Stimulated activated CD4-positive, alpha-beta T cell treated with anti-CD3 and anti-CD28 coated beads, TNF-alpha, amount 100 ng/mL, for 48 hours (primary cell): Measurements from ENCODE around the gene NDUFB8.

ENCODE experiments used
- DNase-seq, 3 donors: peaks; one replicate each; pipeline ENCODE4 v3.0.0-alpha.2; 2020; ENCODE audit warnings: low read depth in 3 of 3

Gene NDUFB8

DNA sequence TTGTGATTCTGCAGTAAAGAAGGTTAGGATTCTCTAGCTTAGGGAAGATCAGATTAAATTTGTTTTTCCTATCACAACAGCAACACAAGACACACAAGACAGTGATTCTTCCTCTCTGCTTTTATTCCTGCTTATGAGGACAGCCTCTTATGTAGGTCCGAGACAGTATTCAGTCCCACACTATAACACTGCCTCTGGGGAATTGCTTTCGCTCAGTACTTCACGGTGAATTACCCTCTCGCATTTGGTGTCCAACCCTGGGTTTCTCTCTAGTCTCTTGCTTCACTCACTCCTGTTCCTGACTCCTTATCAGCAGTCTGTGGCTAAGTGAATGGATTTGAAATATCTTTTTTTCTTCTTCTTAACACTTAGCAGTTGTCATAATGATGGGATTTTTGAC lies 7.8 kb upstream of the NDUFB8 start:
- no peak for DNase-seq

DNA sequence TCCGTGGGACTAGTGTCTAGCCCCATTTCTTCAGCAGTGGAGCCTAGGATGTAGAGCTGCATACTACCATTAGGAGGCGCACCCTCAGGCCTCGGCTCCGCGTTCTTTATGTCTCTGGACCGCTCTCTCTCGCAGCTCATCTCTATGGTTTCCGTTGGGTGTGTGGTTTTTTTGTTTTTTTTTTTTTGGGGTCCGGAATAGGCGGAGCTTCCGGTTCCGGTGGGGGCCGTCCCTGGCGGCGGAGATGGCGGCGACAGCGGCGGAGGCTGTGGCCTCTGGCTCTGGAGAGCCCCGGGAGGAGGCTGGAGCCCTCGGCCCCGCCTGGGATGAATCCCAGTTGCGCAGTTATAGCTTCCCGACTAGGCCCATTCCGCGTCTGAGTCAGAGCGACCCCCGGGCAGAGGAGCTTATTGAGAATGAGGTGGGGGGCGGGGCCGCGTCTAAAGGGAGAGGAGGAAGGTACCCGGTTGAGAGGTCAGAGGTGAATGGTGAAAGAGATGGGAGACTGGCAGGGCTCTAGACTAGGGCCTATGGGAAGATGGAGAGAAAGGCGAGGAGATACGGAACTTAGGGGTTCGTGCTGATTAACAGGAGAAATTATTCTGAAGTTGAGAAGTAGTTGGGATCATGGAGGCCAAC lies 6.2 kb upstream of the NDUFB8 start, which contains the start of gene HIF1AN:
HIF1AN (plus strand) TSS at position 229 of the 639 bp plus-strand sequence; CDS start at position 245, 16 bp downstream.
- peak; percentile 75 to 79 (median 79) for DNase-seq

DNA sequence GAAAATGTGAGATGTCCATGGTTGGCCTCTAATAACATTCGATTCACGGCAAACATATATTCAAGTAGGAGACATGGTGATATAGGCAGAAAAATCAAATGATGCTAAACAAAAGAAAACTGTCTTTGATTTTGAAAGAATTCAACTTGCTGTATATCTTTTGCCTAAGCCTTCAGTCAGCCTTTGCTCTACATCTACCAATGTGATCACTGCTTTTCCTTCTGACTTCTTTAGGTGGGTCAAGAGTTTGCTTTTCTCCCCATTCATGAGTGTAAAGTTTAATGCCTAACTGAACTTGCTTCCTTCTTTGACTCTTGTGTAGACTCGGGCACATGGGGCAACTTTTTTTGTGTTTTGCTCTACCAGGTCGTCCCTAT lies 5.7 kb upstream of the NDUFB8 start:
- DNase-seq: no peak

DNA sequence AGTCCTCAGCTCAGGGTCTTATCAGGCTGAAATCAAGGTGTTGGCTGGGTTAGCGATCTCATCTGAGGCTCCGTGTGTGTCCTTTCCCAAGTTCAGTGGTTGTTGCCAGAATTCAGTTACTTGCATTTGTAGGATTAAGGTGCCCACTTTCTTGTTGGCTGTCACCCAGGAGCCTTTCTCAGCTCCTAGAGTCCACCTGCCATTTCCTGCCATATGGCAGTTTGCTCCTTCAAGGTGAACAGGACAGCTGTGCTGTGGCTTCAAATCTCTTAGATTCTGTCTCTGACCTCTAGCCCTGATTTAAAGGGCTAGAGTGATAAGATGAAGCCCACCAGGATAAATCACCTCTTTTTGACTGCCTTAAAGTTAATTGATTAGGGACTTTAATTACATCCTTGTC lies 5.1 kb upstream of the NDUFB8 start:
- no peak for DNase-seq

DNA sequence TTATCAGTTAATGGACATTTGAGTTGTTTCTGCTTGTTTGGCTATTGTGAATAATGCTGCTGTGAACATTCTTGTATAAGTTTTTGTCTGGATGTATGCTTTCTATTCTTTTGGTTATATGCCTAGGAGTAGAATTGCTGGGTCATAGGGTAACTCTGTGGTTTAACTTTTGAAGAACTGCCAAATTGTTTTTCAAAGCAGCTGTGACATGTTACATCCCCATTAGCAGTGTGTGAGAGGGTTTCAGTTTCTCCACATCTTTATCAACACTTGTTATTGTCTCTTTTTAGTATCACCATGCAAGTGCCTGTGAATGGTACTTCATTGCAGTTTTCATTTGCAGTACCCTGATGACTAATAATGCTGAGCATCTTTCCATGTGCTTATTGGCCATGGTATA lies 2.1 kb upstream of the NDUFB8 start:
- no peak for DNase-seq

DNA sequence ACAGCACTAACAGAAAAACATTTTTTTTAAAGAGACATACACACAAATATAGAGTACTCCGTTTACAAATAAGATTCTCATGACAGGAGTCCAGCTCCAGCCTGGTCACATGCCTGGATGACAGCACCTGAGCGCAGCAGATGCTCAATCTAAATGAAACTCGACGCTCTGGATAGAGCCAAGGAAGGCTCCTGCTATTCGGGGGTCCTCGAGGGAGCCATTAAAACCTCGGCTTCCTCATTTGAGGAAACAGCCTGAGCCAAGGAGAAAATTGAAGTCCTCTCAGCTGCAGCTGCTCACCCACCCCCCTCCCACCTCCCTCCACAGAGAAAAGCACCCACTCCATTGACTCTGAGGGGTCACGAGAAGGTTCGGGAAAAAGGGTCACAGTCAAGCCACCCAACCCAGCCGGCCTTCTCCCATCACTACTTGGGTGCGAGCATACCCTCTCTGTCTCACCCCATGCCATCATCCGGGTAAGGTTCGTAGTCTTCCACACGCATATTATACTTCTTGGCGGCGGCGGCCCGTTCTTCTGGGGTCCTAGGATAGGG lies 673 bp downstream of the NDUFB8 start:
- DNase-seq: no peak

DNA sequence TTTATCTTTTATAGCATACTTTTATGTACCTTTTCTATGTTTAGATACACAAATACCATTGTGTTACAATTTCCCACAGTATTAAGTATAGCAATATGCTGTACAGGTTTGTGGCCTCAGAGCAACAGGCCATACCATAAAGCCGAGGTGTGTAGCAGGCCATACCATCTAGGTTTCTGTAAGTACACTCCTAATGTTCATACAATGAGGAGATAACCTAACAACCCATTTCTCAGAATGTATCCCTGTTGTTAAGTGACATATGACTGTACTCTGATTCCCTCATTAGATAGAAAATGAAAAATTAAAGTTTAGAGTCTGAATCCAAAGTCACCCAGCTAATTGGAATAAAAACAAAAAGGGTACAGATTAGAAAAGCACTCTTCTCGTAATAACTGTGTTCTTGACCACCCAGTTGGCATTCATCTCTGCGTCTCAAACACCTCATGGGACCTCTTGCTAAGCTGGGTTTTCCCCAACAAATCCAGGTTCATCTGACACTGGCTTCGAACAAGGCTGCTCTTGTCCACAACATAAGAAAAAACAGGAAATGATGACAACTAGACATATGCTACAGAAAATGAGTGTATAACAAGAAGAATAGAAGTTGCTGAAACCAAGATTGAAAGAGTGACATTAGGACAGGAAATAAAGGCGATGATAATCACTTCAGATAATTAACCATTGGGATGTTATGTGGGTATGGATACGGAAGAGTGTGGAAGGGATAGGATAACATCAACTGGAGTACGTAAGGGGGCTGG lies 1.4 kb downstream of the NDUFB8 start:
- DNase-seq: no peak

DNA sequence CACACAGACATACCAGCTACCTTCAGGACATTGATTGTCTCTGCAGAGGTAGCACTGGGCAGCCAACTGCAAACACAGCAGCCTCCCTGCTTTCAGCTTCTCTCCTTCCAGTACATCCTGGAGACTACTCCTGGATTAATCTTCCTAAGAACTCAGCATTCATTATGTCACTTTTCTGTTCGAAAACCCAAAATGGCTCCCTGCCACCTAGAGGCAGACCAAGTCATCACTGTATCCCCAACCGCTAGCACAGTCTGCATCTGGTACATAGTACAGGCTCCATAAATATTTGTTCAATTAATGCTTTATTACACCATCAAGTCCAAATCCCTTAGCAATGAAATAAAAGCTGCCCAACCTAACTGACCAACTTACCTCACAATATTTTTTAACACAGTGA lies 5.0 kb downstream of the NDUFB8 start:
- DNase-seq: no peak

DNA sequence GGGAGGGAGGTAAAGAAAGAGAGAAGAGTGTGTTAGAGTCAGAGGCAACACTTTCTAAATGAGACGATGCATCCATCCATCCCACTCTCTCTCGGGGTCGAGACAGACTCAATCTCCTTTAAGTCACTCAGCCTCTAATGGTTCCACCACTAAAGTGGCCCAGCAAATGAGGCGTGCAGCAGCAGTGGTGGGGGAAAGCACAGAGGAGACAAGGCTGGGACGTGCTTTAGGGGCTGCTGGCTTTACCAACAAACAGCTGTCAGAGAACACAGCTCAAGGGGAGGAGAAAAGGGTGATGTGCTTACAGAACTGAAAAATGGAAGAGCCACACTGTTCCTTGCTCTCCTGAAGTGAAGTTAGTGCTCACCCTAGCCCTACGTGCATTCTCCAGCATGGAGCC lies 5.5 kb downstream of the NDUFB8 start:
- DNase-seq: no peak

DNA sequence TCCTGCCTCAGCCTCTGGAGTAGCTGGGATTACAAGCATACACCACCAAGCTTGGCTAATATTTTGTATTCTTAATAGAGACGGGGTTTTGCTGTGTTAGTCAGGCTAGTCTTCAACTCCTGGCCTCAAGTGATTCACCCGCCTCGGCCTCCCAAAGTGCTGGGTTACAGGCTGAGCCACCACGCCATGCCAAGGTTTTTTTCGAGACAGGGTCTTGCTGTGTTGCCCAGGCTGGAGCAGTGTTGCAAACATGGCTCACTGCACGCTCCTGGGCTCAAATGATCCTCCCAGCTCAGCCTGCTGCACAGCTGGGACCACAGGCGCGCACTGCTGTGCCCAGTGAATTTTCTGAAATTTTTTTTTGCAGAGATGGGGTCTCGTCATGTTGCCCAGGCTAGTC lies 6.7 kb downstream of the NDUFB8 start:
- DNase-seq: no peak

DNA sequence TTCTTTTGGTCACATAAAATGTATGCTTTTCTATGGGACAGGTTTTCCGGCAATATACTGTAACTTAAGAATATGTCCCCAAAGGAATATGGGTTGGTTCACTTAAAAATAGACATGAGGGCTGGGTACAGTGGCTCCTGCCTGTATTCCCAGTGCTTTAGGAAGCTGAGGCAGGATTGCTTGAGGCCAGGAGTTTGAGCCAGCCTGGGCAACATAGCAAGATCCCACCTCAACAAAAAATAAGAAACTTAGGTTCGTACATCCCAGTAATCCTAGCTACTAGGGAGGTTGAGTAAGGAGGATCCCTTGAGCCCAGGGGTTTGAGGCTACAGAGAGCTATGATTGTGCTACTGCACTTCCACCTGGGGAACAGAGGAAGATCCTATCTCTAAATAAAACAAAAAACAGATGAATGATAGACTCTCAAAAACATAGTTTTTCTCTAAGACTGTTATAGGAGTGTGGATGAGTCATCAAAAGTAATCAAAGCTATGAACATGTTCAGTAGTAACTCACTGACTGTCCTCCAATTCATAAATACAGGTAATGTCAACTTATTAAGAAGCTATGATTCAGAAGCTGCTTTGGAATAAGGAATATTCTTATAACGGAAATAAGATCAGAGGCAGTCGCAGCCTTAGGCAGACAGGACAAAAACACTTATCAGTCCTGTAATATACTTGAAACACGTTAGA lies 7.4 kb downstream of the NDUFB8 start:
- no peak for DNase-seq

DNA sequence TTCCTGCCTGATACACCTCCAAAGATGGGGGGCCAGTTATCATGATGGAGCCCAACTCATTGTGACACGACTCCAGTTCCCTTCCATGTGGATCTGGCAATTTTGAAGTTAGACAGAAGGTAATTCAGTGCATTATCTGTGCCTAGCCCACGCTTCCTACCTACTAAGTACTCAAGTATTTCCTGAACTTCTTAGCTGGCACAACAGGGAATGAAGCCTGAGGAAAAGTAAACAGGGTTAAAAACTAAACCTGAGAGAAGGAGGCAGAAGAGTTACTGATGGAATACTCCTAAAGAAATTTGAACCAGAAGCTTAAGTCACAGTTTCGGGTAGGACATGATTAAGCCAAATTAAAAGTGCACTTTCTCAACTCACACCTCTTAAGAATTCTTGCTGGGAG lies 8.9 kb downstream of the NDUFB8 start:
- DNase-seq: no peak

DNA sequence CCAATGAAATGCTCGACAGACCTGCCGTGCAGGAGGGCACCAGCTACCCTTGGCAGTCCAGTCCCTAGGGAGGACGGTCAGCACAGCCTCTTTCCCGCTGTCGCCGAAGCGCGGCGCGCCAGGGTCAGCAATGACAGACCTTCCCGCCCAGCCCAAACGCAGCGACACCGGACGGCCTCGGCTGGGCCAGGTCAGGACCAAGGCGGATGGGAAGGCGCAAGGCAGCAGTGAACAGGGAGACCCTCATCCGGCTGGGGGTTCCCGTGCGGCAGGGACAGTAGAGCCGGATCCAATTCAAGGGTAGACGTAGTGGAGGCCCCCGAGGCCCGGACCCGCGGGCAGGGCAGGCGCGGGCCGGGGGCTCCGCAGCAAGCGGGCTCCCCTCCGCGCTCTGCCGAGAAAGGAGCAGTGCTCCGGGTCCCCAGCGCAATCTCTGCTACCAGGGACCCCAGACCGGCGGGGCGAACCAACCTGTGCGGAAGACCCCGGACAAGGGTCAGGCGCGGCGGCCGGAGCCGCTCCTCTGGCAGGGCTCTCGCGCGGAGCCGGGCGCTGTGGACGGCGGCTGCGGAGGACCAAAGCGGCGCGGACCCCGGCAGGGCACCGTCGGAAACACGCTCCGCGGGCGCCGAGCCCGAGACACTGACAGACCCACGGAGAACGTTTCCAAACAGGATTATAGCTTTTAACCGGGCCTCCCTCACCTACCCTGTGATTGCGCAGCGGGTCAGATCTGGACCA lies 10.2 kb downstream of the NDUFB8 start, which contains the start of gene SEC31B:
SEC31B (minus strand) TSS at position 551 of the 741 bp plus-strand sequence. CDS start 2,909 bp downstream, outside the sequence.
- no peak for DNase-seq

DNA sequence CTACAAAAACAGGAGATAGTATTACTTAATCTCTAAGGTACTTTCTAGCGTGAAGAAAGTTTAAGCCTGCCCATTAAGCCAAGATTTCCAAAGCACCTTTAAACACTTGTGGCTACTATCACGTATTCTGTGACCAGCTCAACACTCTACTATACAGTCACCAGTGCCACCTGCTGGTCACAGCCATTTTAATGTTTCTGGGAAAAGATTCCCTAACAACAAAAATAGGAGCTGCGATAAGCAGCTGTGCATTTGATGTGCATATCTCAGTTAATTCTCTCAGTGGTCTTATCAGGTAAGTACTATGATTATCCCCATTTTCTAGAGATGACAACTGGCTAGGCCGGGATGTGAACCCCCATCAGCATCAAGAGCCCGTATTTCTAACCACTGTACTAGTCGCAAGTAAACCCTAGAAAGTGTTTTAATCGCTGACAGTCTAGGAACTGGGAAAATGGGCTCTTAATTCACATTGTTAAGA lies 10.9 kb downstream of the NDUFB8 start:
- DNase-seq: peak in 1 of 3 donors; percentile 39

DNA sequence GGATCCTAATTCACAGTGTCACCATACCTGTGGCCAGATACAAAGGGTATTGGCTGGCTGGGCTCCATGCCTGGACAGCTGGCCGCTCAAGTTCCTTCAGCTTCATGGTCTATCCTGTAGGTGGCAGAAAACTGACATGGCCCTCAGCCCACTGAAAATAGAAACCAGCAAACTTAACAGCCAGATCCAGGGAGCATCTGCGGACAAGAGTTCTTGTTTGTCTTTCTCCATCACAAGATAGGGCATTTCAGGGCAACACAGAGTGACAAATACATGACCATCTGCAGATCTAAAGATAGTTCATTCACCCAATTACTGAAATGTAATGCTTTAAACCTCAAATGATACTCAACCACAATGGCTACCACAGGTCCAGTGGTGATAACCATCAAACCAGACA lies 12.8 kb downstream of the NDUFB8 start:
- DNase-seq: no peak

DNA sequence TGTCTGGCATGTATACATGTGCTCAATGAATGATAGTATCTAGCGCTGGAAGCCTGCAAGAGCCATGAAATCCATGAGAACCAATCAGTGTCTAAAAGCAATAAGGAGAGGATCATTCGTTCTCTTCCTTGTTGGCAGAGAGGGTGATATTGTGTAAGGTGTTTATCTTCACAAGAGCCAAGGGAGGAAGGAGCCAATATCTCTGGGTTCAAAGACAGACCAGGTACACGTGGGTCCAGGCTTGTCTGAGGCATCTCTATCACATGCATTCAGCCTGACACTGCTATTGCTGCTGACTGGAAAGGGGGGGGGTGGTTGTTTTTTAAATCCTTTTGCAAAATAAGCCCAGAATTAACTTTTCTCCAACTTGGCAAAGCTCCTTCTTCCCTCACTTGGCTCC lies 14.1 kb downstream of the NDUFB8 start:
- DNase-seq: no peak

DNA sequence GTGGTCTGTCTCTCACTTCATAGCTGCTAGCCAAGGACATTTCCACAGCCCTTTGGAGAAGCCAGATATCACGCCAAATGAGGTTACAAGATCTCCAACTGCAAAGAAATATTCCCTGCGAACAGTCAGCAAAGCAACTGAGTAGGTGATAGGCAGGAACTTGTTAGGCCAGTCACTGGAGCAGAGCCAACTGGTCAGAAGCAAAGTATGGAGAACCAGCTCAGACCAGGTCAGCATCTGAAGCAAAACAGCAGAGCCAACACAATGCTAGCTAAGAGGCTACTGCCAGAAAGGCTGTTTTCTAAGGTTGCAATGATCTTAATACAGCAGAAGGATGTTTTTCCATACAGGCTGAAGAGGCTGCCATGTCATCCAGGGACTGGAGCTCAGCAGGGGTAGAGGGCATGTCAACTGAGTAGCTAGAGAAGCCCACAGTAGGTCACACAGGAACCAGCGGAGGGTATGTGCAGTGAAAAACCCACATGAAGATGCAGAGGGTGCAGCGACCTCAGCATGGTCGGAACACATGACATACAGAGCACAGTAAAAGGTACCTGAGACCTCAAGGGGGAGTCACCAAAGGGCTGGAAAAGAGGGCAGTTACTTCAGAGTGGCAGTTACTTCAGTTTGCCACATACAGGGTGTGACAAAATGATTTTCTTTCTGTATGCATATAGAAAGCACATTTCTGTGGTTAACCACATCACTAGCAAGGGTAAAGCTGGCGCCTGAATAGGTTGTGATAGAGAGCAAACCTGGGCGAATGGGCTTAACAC lies 18.9 kb downstream of the NDUFB8 start:
- DNase-seq: peak in 2 of 3 donors; percentile 52 to 62

DNA sequence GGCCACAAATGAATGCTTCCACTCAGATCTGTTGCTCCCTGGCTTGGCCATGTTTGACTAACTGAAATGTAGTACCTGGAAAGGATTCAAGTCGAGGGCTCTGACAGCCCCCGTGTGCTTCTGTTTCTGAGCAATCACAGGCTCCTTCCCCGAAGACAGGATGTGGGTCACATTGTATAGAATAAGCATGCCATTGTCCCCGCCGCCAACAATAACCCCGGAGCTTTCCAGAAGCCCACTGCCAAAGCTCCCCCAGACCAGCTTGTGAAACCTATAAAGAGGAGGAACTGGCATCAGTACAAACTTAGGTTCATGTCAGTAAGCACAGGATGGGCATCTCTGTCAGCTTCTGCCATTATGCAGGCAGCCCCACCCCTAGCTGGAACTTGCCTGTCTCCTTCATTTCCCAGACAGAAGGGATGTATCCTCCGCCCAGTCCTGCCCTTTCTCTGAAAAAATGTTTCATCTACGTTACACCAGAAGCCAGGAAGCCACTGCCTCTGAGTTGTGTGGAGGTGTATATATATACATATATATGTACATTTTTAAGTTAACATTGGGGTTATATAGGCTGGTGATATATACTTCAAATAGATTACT lies 20.3 kb downstream of the NDUFB8 start:
- DNase-seq: peak in 1 of 3 donors; percentile 53

DNA sequence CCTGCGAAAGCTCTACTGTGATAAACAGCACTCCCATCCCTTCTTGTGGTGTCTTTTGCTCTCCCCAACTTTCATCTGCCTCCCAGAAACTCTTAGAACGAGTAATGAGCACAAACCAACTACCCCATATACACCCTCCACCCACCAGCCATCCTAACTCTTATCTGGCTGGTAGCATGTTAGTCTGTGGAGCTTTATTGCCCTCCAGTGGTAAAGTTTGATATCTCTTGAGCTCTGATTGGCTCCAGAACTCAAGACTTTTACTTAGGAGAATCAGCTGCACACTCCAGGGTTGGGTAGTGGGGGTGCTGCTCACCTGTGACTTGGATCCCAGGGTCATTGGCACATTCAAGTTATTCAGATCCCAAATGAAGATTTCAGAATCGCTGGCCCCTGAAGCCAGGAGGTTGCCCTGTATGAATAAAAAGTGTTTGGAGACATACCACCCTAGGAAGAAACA lies 20.9 kb downstream of the NDUFB8 start:
- DNase-seq: peak in 1 of 3 donors; percentile 48

DNA sequence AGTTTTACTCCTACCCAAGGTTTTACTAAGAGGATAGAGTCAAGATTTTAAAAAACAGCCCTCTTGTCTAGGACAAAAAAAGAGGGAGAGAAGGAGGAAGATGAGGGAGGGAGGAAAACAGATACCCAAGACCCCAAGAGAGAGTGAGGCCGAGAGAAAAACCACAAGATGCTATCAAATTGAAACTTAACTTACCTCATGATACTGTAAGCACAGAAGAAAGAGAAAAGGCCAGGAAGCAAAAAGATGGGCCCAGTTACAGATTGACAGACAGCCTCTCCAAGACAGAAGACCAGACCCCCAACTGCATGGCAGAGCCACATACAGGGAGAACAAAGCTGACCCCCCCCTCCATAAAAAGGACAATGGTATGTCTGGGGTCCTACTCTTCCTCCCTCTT lies 21.4 kb downstream of the NDUFB8 start:
- no peak for DNase-seq
